ENCODE results near the gene ARID1B. TPM values are rescaled to one million over a fixed set of nuclear protein-coding genes. Genes with fewer than 3 reads are reported as not detected.
A peak's percentile ranks its signal among the peaks of the same experiment; 100 is the strongest.

The ARID1B gene
- total RNA-seq, 1 donor = 55.0 TPM

DNA sequence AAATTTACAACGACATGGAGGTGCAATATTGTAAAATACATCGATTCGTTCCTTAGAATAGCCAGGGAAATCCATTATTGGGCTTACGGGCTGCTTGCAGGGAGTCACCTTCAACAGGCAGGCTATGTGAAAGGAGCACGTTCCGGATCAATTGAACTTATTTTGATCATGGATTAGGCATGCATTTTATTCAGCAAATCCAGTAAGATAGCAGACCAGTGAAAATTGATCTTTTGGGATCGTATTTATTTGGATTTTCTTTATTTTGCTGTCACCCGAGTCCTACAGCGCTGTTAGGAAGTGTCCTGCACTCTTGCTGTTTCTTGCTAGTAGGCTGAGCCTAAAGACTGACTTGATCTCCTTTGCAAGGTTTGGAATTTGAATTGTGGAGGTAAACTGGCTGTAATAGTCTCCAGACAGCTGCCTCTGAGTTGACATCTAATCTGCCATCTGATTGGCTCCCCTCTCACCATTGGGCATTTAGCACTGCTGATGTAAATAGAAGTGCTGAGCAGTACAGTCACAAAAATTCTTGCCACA, 3.0 kb downstream of the ARID1B start:
- H3K79me2 ChIP-seq (ENCODE audit: insufficient read depth, low read length) = peaks cover 77% of the 10 kb centered on the region
- H3K27ac ChIP-seq (ENCODE audit: low read depth, low read length) = peak overlapping the region; percentile 90
- peak overlapping the region; percentile 90 for H3K4me3 ChIP-seq (ENCODE audit: insufficient read depth, low read length)
- no peaks in the 10 kb centered on the region for H3K27me3 ChIP-seq (ENCODE audit: insufficient read depth, low read length)
- H4K20me1 ChIP-seq (ENCODE audit: insufficient read depth, low read length) = peaks cover 17% of the 10 kb centered on the region
- H3K4me2 ChIP-seq (ENCODE audit: insufficient read depth, low read length) = peak overlapping the region; percentile 100
- no peaks in the 10 kb centered on the region for H3K36me3 ChIP-seq (ENCODE audit: insufficient read depth, low read length)
- TF ChIP-seq, protein P1, sequence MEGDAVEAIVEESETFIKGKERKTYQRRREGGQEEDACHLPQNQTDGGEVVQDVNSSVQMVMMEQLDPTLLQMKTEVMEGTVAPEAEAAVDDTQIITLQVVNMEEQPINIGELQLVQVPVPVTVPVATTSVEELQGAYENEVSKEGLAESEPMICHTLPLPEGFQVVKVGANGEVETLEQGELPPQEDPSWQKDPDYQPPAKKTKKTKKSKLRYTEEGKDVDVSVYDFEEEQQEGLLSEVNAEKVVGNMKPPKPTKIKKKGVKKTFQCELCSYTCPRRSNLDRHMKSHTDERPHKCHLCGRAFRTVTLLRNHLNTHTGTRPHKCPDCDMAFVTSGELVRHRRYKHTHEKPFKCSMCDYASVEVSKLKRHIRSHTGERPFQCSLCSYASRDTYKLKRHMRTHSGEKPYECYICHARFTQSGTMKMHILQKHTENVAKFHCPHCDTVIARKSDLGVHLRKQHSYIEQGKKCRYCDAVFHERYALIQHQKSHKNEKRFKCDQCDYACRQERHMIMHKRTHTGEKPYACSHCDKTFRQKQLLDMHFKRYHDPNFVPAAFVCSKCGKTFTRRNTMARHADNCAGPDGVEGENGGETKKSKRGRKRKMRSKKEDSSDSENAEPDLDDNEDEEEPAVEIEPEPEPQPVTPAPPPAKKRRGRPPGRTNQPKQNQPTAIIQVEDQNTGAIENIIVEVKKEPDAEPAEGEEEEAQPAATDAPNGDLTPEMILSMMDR (IDR thresholded peaks at IDR 0.05; ENCODE audit: extremely low read depth, low read depth, low read length) = no peak
- H3K9me3 ChIP-seq (ENCODE audit: low read depth, low read length) = no peaks in the 10 kb centered on the region
- H3K4me1 ChIP-seq (ENCODE audit: insufficient read depth, low read length) = peaks cover 41% of the 10 kb centered on the region
- H2AFZ ChIP-seq (ENCODE audit: low read length) = peak overlapping the region; percentile 55
- peak; percentile 96 for DNase-seq (ENCODE audit: insufficient read length, low spot score, missing footprints)

DNA sequence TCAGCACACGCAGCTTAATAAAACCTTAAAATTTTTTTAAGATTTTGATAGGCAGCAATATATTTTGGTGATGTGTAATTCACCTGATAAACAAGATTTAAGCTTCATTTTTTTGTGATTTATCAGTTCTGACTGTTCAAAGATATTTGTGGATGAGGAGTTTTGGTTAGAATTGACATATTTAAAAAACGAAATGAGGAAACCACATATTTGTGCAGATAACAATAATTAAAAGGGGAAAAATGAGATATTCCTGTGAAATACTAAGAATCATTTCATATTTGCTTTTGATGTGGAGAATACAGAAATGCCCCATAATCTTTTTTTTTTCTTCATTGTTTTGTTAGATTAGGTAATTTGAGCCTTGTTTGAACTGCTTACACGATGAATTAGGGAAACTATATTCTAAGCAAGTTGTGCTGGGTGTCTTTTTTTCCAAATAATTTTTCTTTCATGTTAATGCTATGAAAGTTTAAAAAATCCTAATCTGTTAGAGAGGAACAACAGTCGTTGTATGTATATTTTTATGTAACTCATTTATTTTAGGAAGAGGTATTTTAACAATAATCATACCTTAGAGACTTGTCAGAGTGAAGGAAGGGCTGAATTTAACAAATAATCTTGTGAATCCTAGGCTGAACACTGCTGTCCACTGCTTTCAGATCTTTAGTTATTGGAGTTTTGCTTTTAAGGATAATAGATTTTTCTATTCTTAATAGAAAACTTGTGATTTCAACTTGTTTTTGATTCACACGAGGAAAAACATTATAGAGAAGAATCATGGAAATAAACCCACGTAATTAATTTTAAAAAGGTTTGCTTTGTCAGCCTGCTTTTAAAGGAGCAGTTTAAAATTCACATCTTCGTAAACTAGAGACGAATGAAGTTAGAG, 4.0 kb downstream of the ARID1B start:
- Histone ChIP-seq H3K4me3 (ENCODE audit: insufficient read depth, low read length) (peak overlapping the region; percentile 90), H3K79me2 (ENCODE audit: insufficient read depth, low read length) (peaks cover 82% of the 10 kb centered on the region), H3K4me1 (ENCODE audit: insufficient read depth, low read length) (peaks cover 31% of the 10 kb centered on the region), H3K4me2 (ENCODE audit: insufficient read depth, low read length) (peak overlapping the region; percentile 100), H2AFZ (ENCODE audit: low read length) (no peak overlapping the region), H3K36me3 (ENCODE audit: insufficient read depth, low read length) (no peaks in the 10 kb centered on the region), H4K20me1 (ENCODE audit: insufficient read depth, low read length) (peaks cover 17% of the 10 kb centered on the region), H3K27me3 (ENCODE audit: insufficient read depth, low read length) (no peaks in the 10 kb centered on the region), H3K27ac (ENCODE audit: low read depth, low read length) (peak overlapping the region; percentile 90), H3K9me3 (ENCODE audit: low read depth, low read length) (no peaks in the 10 kb centered on the region)
- TF ChIP-seq, protein P1 (IDR thresholded peaks at IDR 0.05; ENCODE audit: extremely low read depth, low read depth, low read length) = no peak
- no peak for DNase-seq (ENCODE audit: insufficient read length, low spot score, missing footprints)

DNA sequence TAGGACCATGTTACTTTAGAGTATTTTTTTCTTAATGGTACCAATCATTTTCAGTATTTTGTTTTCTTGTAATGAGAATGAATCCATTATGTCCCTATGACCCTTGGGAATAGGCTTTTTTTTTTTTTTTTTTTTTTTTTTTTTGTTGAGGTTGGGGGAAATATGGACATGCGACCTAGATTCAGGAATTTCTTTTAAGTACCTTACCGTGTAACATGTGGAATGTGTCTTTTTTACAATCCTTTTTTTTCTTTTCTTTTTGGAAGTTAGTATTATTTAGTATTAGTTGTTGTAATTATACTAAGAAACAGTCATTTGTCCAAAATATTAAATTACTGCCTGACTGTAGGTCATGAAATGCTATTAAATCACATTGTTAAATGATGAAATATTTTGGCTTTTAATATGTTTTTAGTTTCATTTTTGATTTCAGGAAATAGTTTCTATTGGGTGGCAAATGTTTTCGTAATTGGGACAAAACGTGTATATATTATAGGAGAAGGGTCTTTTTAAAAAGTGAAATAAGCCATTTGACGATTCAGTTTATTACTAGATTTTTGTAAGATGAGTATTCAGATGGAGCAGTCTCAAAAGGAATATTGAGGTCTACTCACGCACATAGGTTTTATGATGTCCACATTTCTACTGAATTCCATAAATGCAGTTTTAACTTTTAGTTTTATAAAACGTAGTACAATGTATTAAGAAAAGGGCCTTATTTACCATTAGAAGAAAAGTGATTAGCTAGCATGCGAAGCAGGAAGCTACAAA, 4.9 kb downstream of the ARID1B start:
- peak overlapping the region; percentile 90 for H3K4me3 ChIP-seq (ENCODE audit: insufficient read depth, low read length)
- H4K20me1 ChIP-seq (ENCODE audit: insufficient read depth, low read length) = peaks cover 22% of the 10 kb centered on the region
- no peak overlapping the region for H2AFZ ChIP-seq (ENCODE audit: low read length)
- H3K36me3 ChIP-seq (ENCODE audit: insufficient read depth, low read length) = no peaks in the 10 kb centered on the region
- H3K4me2 ChIP-seq (ENCODE audit: insufficient read depth, low read length) = peak overlapping the region; percentile 100
- TF ChIP-seq, protein P1 (IDR thresholded peaks at IDR 0.05; ENCODE audit: extremely low read depth, low read depth, low read length) = no peak
- peaks cover 87% of the 10 kb centered on the region for H3K79me2 ChIP-seq (ENCODE audit: insufficient read depth, low read length)
- H3K9me3 ChIP-seq (ENCODE audit: low read depth, low read length) = no peaks in the 10 kb centered on the region
- H3K27me3 ChIP-seq (ENCODE audit: insufficient read depth, low read length) = no peaks in the 10 kb centered on the region
- peak overlapping the region; percentile 90 for H3K27ac ChIP-seq (ENCODE audit: low read depth, low read length)
- no peak for DNase-seq (ENCODE audit: insufficient read length, low spot score, missing footprints)
- H3K4me1 ChIP-seq (ENCODE audit: insufficient read depth, low read length) = peaks cover 26% of the 10 kb centered on the region
